MG63 (cell line): ENCODE results near the gene VSX1. TPM values are rescaled to one million over a fixed set of nuclear protein-coding genes. Genes with fewer than 3 reads are reported as not detected.

ENCODE experiments used
- DNase-seq: peaks from one replicate; pipeline ENCODE4 v3.0.0-alpha.2; 2020
- H3K27me3 ChIP-seq: fragments of 250-450 bp; sonication (Bioruptor Pico); 2 replicates; pipeline ENCODE4 v1.5.1; 2020; ENCODE audit warnings: mild to moderate bottlenecking, moderate library complexity
- H3K36me3 ChIP-seq: fragments of 250-450 bp; sonication (Bioruptor Pico); 2 replicates; pipeline ENCODE4 v1.5.1; 2020; ENCODE audit warnings: mild to moderate bottlenecking, moderate library complexity
- H3K4me3 ChIP-seq: fragments of 250-450 bp; sonication (Bioruptor Pico); 2 replicates; pipeline ENCODE4 v1.5.1; 2020; ENCODE audit warnings: mild to moderate bottlenecking, moderate library complexity
- H3K9me3 ChIP-seq: fragments of 250-450 bp; sonication (Bioruptor Pico); 2 replicates; pipeline ENCODE4 v1.5.1; 2020; ENCODE audit warnings: mild to moderate bottlenecking, moderate library complexity
- total RNA-seq: library from RNA; depleted of rRNA; stranded (reverse); fragments of >200 nt; shearing (Covaris generic); gene quantifications from 2 replicates; pipeline ENCODE4 v1.2.3, GENCODE V29; 2014; ENCODE audit warnings: low replicate concordance; rRNA removed

Gene VSX1
- total RNA-seq, 1 experiment from 2014 or later: not detected

DNA sequence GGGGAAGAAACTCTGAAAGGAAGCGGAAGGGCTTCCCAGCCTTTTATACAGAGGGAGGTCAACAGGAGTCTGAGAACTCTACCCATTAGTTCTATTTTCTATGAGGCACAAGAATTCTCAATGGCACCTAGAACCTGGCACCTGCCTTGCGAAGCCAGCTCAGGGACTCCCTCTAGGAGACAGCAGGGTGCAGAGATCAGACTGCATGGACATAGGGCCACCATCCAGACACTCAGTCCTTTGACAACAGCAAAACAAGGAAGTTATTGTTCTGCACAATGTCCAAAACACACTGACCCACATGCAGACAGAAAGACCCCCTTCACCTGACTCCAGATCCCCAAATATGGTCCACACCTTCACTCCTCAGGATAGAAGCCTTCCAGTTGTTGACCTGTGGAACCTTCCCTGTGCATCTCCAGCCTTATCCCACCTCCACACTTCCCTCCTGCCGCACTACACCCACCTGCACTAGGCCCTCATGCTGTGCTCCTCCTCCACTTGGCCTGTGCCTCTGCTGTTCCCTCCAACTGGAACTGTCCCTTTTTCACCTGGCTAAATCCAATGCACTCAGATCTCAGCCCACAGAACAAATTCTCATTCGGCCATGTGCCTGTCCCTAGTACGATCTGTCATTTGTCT is 51.8 kb downstream of the VSX1 start:
- Histone ChIP-seq H3K4me3 (no peak overlapping the region), H3K9me3 (no peaks in the 10 kb centered on the region), H3K27me3 (no peaks in the 10 kb centered on the region), H3K36me3 (no peaks in the 10 kb centered on the region)
- no peak for DNase-seq

DNA sequence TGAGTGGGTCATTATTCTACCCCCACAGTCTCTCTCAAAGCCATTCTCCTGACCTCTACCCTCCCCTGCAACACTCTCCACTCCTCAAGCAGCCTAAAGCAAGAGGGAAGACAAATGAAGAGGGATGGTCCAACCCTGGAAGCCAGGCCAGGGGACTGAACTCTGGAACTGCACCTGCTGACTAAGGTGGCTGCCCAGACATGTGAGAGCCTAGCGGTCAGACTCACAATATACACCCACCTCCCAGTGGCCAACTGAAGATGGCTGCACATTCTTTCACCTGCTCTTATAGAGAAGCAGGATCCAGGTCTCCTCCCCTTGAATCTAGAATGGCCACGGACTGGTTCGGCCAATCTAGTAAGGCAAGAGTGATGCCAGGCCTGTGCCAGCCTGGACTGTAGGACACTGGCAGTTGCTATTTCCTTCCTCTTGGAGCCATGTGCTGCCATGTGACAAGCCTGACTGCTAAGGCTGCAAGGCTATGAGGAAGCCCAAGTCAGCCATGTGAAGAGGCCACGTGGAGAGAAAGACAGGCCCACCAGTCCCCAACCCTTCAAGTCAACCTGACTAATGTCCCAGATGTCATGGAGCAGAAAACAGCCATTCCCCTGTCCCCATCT is 55.8 kb downstream of the VSX1 start:
- Histone ChIP-seq H3K36me3 (no peaks in the 10 kb centered on the region), H3K27me3 (no peaks in the 10 kb centered on the region), H3K9me3 (no peaks in the 10 kb centered on the region), H3K4me3 (no peak overlapping the region)
- no peak for DNase-seq

Other genes with a start within 250 kb of the VSX1 start
- gene CST7, start 132.9 kb downstream of the VSX1 start, total RNA-seq: not detected in 2 replicates
- 54.3 and 80.3 TPM in 2 replicates for gene APMAP, start 89.4 kb downstream of the VSX1 start, total RNA-seq
- 0.10 TPM in 1 of 2 replicates, not detected in the other for gene ACSS1, start 24.0 kb downstream of the VSX1 start, total RNA-seq
- 41.4 and 59.6 TPM in 2 replicates for gene ENTPD6, start 113.6 kb upstream of the VSX1 start, total RNA-seq
- gene PYGB, start 165.9 kb upstream of the VSX1 start, total RNA-seq: 49.2 and 67.8 TPM in 2 replicates